ENCODE data around the gene TSPAN9. TPM values are rescaled to one million over a fixed set of nuclear protein-coding genes. Genes with fewer than 3 reads are reported as not detected.

The TSPAN9 gene
- total and polyA plus RNA-seq, 10 of the 15 experiments (the other 5 are each of a cell fraction or from before 2014, with no cell fraction given): 0.03 to 1.0 (median 0.12) TPM; not detected in 5

- H4K20me1 ChIP-seq (ENCODE audit: control insufficient read depth, insufficient read depth): no peaks in the 10 kb centered on the region
- H3K9ac ChIP-seq (ENCODE audit: control insufficient read depth, insufficient read depth, low read length): no peak overlapping the region
- FAIRE-seq: no peak
- no TSS peak for BruUV-seq (replicated peaks)
- ChIA-PET SMC1A (ENCODE audit: uncharacterized antibody, unreplicated experiment) (no interaction called here), RAD21 (ENCODE audit: unreplicated experiment) (no interaction called here), POLR2A (no interaction called here), CTCF (no interaction called here)
- no peaks in the 10 kb centered on the region for H3K79me2 ChIP-seq (ENCODE audit: control insufficient read depth, insufficient read depth, low read length)
- no peak overlapping the region for H3K4me3 ChIP-seq
- ATAC-seq: no peak
- intact Hi-C loops (cut with micrococcal nuclease; ENCODE audit: unreplicated experiment) (no loop called here), in situ Hi-C loops (cut with MboI) (no loop called here)
- H3K36me3 ChIP-seq (ENCODE audit: control insufficient read depth in 2 of 2, insufficient read depth in 2 of 2, low read length in 1 of 2): no peaks in the 10 kb centered on the region
- 50% methylated on average over 15 of the region's 15 CpGs for WGBS (ENCODE audit: insufficient coverage, insufficient replicate concordance, low lambda C conversion rate, missing lambda C conversion rate)
- no peaks in the 10 kb centered on the region for H3K9me3 ChIP-seq (replicated peaks; ENCODE audit: control insufficient read depth, insufficient read depth, low read length)
- H3K27ac ChIP-seq (ENCODE audit: control insufficient read depth, insufficient read depth): no peak overlapping the region
- H3K27me3 ChIP-seq (replicated peaks in 1 of 2; ENCODE audit: control insufficient read depth in 2 of 2, insufficient read depth in 2 of 2, low read length in 1 of 2): peaks cover 0 to 3% of the 10 kb centered on the region in 2 experiments; a peak in 2 of 4 replicates
- peaks cover 2% of the 10 kb centered on the region for H3K4me1 ChIP-seq (ENCODE audit: control insufficient read depth, insufficient read depth, low read length)
- no peak for TF ChIP-seq POLR2A (IDR thresholded peaks at IDR 0.05; ENCODE audit: low read depth, low read length)
- no peak for TF ChIP-seq POU2F2 (IDR thresholded peaks at IDR 0.05; ENCODE audit: borderline replicate concordance, low read depth, low read length)
- TF ChIP-seq POLR2AphosphoS5 (IDR thresholded peaks at IDR 0.05; ENCODE audit: low read length): no peak
- TF ChIP-seq RUNX3 (IDR thresholded peaks at IDR 0.05; ENCODE audit: low read length): no peak
- no peak for TF ChIP-seq ZNF274 (IDR thresholded peaks at IDR 0.05; ENCODE audit: insufficient read depth, insufficient read length)
- no peak for TF ChIP-seq MTA3 (IDR thresholded peaks at IDR 0.05; ENCODE audit: borderline replicate concordance, low read length)
- TF ChIP-seq JUND (IDR thresholded peaks at IDR 0.05; ENCODE audit: low read depth, low read length): no peak
- no peak for TF ChIP-seq CREM (IDR thresholded peaks at IDR 0.05; ENCODE audit: low read depth)
- TF ChIP-seq BACH1 (IDR thresholded peaks at IDR 0.05; ENCODE audit: borderline replicate concordance): no peak
- TF ChIP-seq, protein P1, sequence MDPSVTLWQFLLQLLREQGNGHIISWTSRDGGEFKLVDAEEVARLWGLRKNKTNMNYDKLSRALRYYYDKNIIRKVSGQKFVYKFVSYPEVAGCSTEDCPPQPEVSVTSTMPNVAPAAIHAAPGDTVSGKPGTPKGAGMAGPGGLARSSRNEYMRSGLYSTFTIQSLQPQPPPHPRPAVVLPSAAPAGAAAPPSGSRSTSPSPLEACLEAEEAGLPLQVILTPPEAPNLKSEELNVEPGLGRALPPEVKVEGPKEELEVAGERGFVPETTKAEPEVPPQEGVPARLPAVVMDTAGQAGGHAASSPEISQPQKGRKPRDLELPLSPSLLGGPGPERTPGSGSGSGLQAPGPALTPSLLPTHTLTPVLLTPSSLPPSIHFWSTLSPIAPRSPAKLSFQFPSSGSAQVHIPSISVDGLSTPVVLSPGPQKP (IDR thresholded peaks at IDR 0.05; ENCODE audit: low read depth, low read length): no peak
- TF ChIP-seq MEF2A (IDR thresholded peaks at IDR 0.05; ENCODE audit: insufficient read depth, low read depth, low read length): no peak
- no peak for TF ChIP-seq RCOR1 (conservative IDR thresholded peaks at IDR 0.05; ENCODE audit: low read depth, low read length)
- TF ChIP-seq SRF (IDR thresholded peaks at IDR 0.05; ENCODE audit: low read depth in 2 of 2, low read length in 2 of 2): no peak
- TF ChIP-seq CEBPB (IDR thresholded peaks at IDR 0.05; ENCODE audit: borderline replicate concordance in 1 of 2, low read depth in 2 of 2, low read length in 2 of 2): no peak
- TF ChIP-seq TAF1 (IDR thresholded peaks at IDR 0.05; ENCODE audit: borderline replicate concordance, low read depth, low read length): no peak
- TF ChIP-seq NFYA (IDR thresholded peaks at IDR 0.05; ENCODE audit: borderline replicate concordance, low read depth, low read length): no peak
- TF ChIP-seq E2F8 (IDR thresholded peaks at IDR 0.05; ENCODE audit: low read depth, partially characterized antibody): no peak
- no peak for TF ChIP-seq ZNF24 (IDR thresholded peaks at IDR 0.05)
- TF ChIP-seq SUZ12 (IDR thresholded peaks at IDR 0.05; ENCODE audit: unreplicated experiment): no peak
- TF ChIP-seq, protein P2, sequence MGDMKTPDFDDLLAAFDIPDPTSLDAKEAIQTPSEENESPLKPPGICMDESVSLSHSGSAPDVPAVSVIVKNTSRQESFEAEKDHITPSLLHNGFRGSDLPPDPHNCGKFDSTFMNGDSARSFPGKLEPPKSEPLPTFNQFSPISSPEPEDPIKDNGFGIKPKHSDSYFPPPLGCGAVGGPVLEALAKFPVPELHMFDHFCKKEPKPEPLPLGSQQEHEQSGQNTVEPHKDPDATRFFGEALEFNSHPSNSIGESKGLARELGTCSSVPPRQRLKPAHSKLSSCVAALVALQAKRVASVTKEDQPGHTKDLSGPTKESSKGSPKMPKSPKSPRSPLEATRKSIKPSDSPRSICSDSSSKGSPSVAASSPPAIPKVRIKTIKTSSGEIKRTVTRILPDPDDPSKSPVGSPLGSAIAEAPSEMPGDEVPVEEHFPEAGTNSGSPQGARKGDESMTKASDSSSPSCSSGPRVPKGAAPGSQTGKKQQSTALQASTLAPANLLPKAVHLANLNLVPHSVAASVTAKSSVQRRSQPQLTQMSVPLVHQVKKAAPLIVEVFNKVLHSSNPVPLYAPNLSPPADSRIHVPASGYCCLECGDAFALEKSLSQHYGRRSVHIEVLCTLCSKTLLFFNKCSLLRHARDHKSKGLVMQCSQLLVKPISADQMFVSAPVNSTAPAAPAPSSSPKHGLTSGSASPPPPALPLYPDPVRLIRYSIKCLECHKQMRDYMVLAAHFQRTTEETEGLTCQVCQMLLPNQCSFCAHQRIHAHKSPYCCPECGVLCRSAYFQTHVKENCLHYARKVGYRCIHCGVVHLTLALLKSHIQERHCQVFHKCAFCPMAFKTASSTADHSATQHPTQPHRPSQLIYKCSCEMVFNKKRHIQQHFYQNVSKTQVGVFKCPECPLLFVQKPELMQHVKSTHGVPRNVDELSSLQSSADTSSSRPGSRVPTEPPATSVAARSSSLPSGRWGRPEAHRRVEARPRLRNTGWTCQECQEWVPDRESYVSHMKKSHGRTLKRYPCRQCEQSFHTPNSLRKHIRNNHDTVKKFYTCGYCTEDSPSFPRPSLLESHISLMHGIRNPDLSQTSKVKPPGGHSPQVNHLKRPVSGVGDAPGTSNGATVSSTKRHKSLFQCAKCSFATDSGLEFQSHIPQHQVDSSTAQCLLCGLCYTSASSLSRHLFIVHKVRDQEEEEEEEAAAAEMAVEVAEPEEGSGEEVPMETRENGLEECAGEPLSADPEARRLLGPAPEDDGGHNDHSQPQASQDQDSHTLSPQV (IDR thresholded peaks at IDR 0.05): no peak
- no peak for DNase-seq (ENCODE audit: low read depth, low spot score)
- no peak overlapping the region for H2AFZ ChIP-seq (ENCODE audit: control insufficient read depth, low read depth, low read length)
- H3K4me2 ChIP-seq (ENCODE audit: control insufficient read depth, insufficient read depth): no peak overlapping the region
Measured at GRCh38 chr12:3222979-3223378, 145.8 kb downstream of the TSPAN9 start.
